GM10248 (cell line): ENCODE data around the gene TMEM54.

ENCODE experiments used
- CTCF ChIA-PET: fragments of 300-600 bp; sonication (Branson Sonifier 250); formaldehyde crosslinking; extraction: SDS; loops from one replicate; lab custom pipeline; 2021; ENCODE audit warnings: antibody characterized with exemption; lab: Yijun Ruan, JAX
- POLR2A ChIA-PET: fragments of 350-650 bp; sonication (Branson Sonifier 250); formaldehyde crosslinking; extraction: SDS; loops from one replicate; lab custom pipeline; 2020; ENCODE audit warnings: antibody characterized with exemption; lab: Yijun Ruan, JAX
- DNase-seq: peaks from one replicate; pipeline ENCODE4 v3.0.0; 2012; ENCODE audit errors: extremely low spot score
- CTCF ChIP-seq: IDR thresholded peaks from 2 replicates; pipeline ENCODE4 v1.5.1; 2012; ENCODE audit warnings: mild to moderate bottlenecking, low read depth; ENCODE audit errors: extremely low read depth, missing control alignments, control extremely low read depth

TMEM54 gene

DNA sequence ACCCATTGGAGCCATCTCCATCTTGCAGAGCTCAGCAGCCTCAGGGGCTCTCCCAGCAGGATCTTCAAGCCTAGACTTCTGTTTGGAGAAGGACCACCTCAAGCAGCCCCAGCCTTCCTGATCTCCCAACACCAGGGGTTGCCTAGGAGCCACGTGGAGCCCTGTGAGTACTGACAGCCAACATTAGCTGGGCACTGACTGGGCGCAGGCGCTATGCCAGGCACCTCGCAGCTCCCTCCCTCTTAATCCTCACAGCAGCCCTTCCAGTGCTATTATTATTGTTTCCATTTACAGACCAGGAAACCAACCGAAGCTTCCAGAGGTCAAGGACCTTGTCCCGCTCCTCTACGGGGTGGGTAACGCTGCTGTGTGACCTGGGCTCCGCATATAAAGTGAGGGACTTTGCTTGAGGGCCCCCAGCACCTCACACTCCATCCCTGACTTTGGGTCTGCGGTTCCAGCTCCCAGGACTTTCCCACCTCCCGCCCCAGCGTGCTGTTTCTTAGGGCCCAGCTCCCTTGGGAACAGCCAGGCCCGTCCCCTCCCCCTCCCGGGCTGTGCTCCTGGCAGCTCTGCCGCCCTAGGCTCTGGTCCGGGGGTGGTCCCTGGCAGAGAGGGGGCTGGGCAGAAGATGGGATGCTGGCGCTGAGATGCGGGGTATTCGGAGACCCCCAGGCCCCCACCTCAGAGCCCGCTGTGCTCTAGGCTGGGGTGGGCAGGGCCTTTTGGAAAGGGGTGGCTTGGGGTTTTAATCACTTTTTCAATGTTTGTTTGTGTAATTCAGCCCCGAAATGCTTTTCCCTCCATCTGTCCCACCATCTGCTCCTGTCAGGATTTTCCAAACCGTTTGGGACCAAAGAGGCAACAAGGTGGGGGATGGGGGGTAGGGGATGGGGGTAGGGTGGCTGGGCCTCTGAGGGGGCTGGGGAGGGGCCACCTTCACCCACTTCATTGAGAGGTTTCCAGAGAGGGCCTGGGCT, 19.0 kb downstream of the TMEM54 start:
- DNase-seq, result no peak
- TF ChIP-seq CTCF, result no peak
- POLR2A ChIA-PET, result no interaction called here
- CTCF ChIA-PET, result interaction anchor here (0.9 to 1.3 kb wide), 4 partner anchors 10 to 205 kb away, joined by 3 to 4 read pairs (median 4); no protein-coding TSS in a partner anchor

GRCh38 chr1:32881291-32881690, 19.9 kb downstream of the TMEM54 start:
- no peak for DNase-seq
- POLR2A ChIA-PET, result no interaction called here
- TF ChIP-seq CTCF, result no peak

DNA sequence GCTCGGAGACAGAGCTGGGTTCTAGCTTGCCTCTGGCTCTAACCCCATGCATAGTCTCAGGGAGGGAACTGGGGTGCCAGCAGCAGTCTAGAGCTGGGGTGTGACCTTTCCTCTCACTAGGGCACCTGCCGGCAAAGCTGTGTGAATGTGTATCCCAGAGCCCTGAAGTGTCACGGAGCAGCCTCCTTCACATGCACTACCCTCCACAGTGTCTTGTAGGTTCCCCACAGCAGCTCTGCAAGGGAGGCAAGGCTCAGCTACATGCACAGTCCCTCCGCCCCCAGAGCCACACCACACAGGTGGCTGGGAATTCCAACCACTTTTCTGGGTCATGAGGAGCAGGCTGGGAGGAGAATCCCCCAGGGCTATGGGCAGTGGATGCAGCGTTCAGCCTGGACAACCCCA, 22.6 kb downstream of the TMEM54 start:
- ChIA-PET POLR2A (no interaction called here), CTCF (interaction anchor here (0.8 to 1.5 kb wide), 5 partner anchors 11 to 207 kb away, joined by 3 to 6 read pairs (median 4); no protein-coding TSS in a partner anchor)
- DNase-seq, result no peak
- TF ChIP-seq CTCF, result no peak

More at GRCh38 chr1:32881291-32881690, 19.9 kb downstream of the TMEM54 start:
- CTCF ChIA-PET, result interaction anchor here (0.9 to 1.3 kb wide), 5 partner anchors 9 to 205 kb away, joined by 3 to 4 read pairs (median 3); no protein-coding TSS in a partner anchor

DNA sequence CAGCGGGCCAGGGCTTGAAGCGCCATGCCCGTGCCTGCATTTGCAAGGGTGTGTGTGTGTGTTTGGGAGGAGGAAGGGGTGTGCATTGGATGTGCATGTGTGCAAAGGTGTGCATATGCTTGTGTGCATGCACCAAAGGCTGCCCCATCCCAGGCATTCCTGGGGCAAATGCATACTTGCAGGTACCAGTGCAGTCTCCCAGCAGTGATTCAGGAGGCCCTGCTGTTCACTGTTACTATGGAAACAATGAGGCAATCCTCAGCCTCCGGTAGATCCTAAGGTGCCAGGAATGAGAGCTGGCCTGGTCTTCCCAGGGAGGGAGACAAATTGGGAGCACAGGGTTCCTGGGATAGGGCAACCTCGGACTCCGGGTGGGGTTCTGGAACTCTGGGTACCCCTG, 23.0 kb downstream of the TMEM54 start:
- CTCF ChIA-PET, result interaction anchor here (0.8 to 1.5 kb wide), 5 partner anchors 11 to 208 kb away, joined by 3 to 6 read pairs (median 4); no protein-coding TSS in a partner anchor
- DNase-seq, result no peak
- POLR2A ChIA-PET, result no interaction called here
- TF ChIP-seq CTCF, result no peak

DNA sequence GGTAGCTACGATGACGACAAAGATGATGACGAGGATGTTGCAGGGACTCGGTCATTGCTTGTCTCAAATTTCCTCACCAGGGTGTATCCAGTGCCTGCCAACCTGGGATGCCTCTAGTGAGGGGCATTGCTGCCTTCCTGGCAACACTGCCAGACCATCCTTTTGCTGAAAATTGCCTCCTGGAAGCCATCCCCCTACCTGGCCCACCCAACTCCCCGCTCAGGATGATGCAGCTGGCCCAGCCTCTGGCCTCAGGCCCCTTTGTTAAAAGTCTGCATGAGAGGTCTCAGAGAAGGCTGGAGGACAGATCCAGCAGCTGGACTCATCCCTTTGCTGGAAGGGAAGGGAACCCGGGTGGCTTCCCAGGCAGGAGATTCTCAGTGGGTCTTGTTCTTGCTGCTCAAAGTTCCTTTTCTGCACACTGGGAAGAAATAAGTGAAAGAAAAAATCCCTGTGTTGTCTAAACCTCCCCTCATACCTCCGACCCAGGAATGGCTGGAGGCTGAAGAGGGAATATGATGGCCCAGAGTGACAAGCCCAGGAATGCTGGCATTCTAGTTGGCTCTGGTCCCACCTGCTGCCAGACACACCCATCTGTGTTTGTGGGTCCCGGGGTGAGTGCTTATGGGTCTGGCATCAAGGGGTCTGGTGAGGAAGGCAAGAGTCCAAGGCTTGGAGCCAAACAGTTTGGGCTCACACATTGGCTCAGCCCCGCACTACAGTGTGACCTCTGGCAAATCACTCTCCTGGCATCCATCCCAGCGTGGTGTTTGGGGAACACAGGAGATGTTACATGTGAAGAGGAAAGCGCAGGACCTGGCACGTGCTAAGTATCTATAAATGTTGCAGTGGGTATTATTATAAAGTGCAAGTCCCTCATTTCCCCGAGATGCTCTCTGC, 23.7 kb downstream of the TMEM54 start:
- no peak for DNase-seq
- ChIA-PET POLR2A (no interaction called here), CTCF (interaction anchor here (0.9 to 7.0 kb wide), 17 partner anchors 9 to 357 kb away, joined by 3 to 55 read pairs (median 11); partner anchors contain the start of genes AZIN2 and HPCA)
- no peak for TF ChIP-seq CTCF
